HEK293 (cell line): ENCODE measurements around the gene NRIP3.

Experiments used
- CTCF ChIA-PET: fragments of 350-600 bp; formaldehyde crosslinking; extraction: SDS; loops from one replicate; lab custom pipeline; 2021; ENCODE audit warnings: antibody characterized with exemption; lab: Yijun Ruan, JAX
- POLR2A ChIA-PET: fragments of 300-600 bp; formaldehyde crosslinking; extraction: SDS; loops from one replicate; lab custom pipeline; 2020; ENCODE audit warnings: antibody characterized with exemption, inconsistent platforms; lab: Yijun Ruan, JAX
- H3K27ac ChIP-seq: fragments of 200-500 bp; sonication (Bioruptor generic); 2 replicates; pipeline ENCODE4 v1.5.1; 2014; ENCODE audit warnings: low read depth, low read length, control low read depth, inconsistent platforms; ENCODE audit errors: extremely low read depth
- H3K36me3 ChIP-seq, 2 experiments: fragments of 200-500 bp in 1 of 2; sonication (Bioruptor generic) in 1 of 2; 1 replicate in 1 of 2; 2 replicates in 1 of 2; pipeline ENCODE4 v1.5.1; 2014 to 2017; ENCODE audit warnings: inconsistent platforms in 2 of 2, low read length in 2 of 2; ENCODE audit not compliant: control insufficient read depth in 2 of 2, insufficient read depth in 1 of 2
- H3K4me1 ChIP-seq: fragments of 200-500 bp; sonication (Bioruptor generic); 2 replicates; pipeline ENCODE4 v1.5.1; 2014; ENCODE audit warnings: mild to moderate bottlenecking, low read length, inconsistent platforms; ENCODE audit not compliant: control insufficient read depth, insufficient read depth
- H3K4me3 ChIP-seq: 2 replicates; pipeline ENCODE4 v1.5.1; 2011; ENCODE audit warnings: low read depth, mild to moderate bottlenecking, control low read depth, low read length, moderate library complexity
- H3K9me3 ChIP-seq: fragments of 200-500 bp; sonication (Bioruptor generic); 2 replicates; pipeline ENCODE4 v1.5.1; 2014; ENCODE audit warnings: low read depth, low read length, inconsistent platforms; ENCODE audit not compliant: control insufficient read depth, insufficient read depth
- ELK4 ChIP-seq: IDR thresholded peaks from 2 replicates; pipeline ENCODE4 v1.6.1; 2011; ENCODE audit warnings: mild to moderate bottlenecking, low read depth, low read length, borderline replicate concordance
- KLF9 ChIP-seq: fragments of 450-650 bp; formaldehyde crosslinking; IDR thresholded peaks from 2 replicates; pipeline ENCODE4 v1.5.1; 2016; ENCODE audit warnings: missing biosample characterization, missing genetic modification characterization, low read depth
- PBX3 ChIP-seq: sonication (generic); formaldehyde crosslinking; IDR thresholded peaks from 2 replicates; pipeline ENCODE4 v1.8.1; 2022; ENCODE audit warnings: mild to moderate bottlenecking, moderate library complexity, missing genetic modification reagents
- SETDB1 ChIP-seq: IDR thresholded peaks from one replicate; pipeline ENCODE4 v1.6.1; 2017; ENCODE audit warnings: mild to moderate bottlenecking, low read length, moderate library complexity, mixed read lengths; ENCODE audit not compliant: insufficient read length
- ZBTB11 ChIP-seq: fragments of 450-650 bp; formaldehyde crosslinking; conservative IDR thresholded peaks from 2 replicates; pipeline ENCODE4 v1.5.1; 2016; ENCODE audit warnings: low read depth, missing biosample characterization, missing genetic modification characterization
- ZBTB26 ChIP-seq: fragments of 450-650 bp; formaldehyde crosslinking; optimal IDR thresholded peaks from 2 replicates; pipeline ENCODE3; 2016; ENCODE audit warnings: missing biosample characterization, mild to moderate bottlenecking, missing genetic modification characterization
- ZFP37 ChIP-seq: fragments of 450-650 bp; formaldehyde crosslinking; IDR thresholded peaks from 2 replicates; pipeline ENCODE4 v1.5.1; 2016; ENCODE audit warnings: missing biosample characterization, missing genetic modification characterization
- ZNF335 ChIP-seq: fragments of 450-650 bp; formaldehyde crosslinking; conservative IDR thresholded peaks from 2 replicates; pipeline ENCODE4 v1.5.1; 2016; ENCODE audit warnings: missing biosample characterization, missing genetic modification characterization
- ZNF341 ChIP-seq: fragments of 450-650 bp; formaldehyde crosslinking; IDR thresholded peaks from 2 replicates; pipeline ENCODE4; 2016; ENCODE audit warnings: low read depth, missing biosample characterization, missing genetic modification characterization
- ZNF391 ChIP-seq: fragments of 450-650 bp; formaldehyde crosslinking; IDR thresholded peaks from 2 replicates; pipeline ENCODE4 v1.5.1; 2016; ENCODE audit warnings: low read depth, missing biosample characterization, missing genetic modification characterization, borderline replicate concordance
- ZNF529 ChIP-seq: fragments of 450-650 bp; formaldehyde crosslinking; IDR thresholded peaks from 2 replicates; pipeline ENCODE4 v1.5.1; 2017; ENCODE audit warnings: missing genetic modification characterization, missing biosample characterization; ENCODE audit not compliant: insufficient replicate concordance
- ZNF558 ChIP-seq: fragments of 450-650 bp; formaldehyde crosslinking; IDR thresholded peaks from 2 replicates; pipeline ENCODE4 v1.5.1; 2016; ENCODE audit warnings: missing biosample characterization, missing genetic modification characterization
- ZNF621 ChIP-seq: fragments of 450-650 bp; formaldehyde crosslinking; IDR thresholded peaks from 2 replicates; pipeline ENCODE4 v1.5.1; 2017; ENCODE audit warnings: missing biosample characterization, missing genetic modification characterization
- ZNF791 ChIP-seq: fragments of 450-650 bp; formaldehyde crosslinking; IDR thresholded peaks from 2 replicates; pipeline ENCODE4 v1.5.1; 2016; ENCODE audit warnings: missing biosample characterization, missing genetic modification characterization
- ZXDB ChIP-seq: fragments of 450-650 bp; formaldehyde crosslinking; IDR thresholded peaks from 2 replicates; pipeline ENCODE4 v1.5.1; 2016; ENCODE audit warnings: missing biosample characterization, missing genetic modification characterization

NRIP3 gene

GRCh38 chr11:9003573-9004182 lies at the start of gene NRIP3:
Gene NRIP3, minus strand, starts transcription at chr11:9004001. Its CDS starts 66 bp downstream, at chr11:9003935.
- peak within 1 kb of the TSS; percentile 51 for H3K4me3 ChIP-seq

More at GRCh38 chr11:9003573-9004182, at the start of gene NRIP3:
- CTCF ChIA-PET: interaction anchor here (0.6 to 1.7 kb wide), 5 partner anchors 10 to 503 kb away, joined by 3 to 10 read pairs (median 3); no protein-coding TSS in a partner anchor
- POLR2A ChIA-PET: interaction anchor here (0.6 to 2.8 kb wide), 7 partner anchors 12 to 457 kb away, joined by 3 to 21 read pairs (median 3); partner anchors contain the start of genes TMEM9B and ZNF143
- no peak for TF ChIP-seq ZBTB11 (tag by site-specific recombination)
- TF ChIP-seq ZFP37 (tag by site-specific recombination): 0 out of 2 replicates have a peak, but pooled peaks have one; percentile 26
- TF ChIP-seq SETDB1: peak; percentile 21
- peak; percentile 49 for TF ChIP-seq ZBTB26 (tag by site-specific recombination)
- TF ChIP-seq ZNF529: no peak
- TF ChIP-seq ZNF341 (tag by site-specific recombination): peak; percentile 92; the same call in 1 of the 2 replicates
- no peak for TF ChIP-seq ELK4
- TF ChIP-seq ZNF391 (tag by site-specific recombination): no peak
- TF ChIP-seq ZNF791 (tag by site-specific recombination): no peak
- no peak for TF ChIP-seq ZNF621
- no peak for TF ChIP-seq ZNF558 (tag by site-specific recombination)
- peak; percentile 39; the same call in 1 of the 2 replicates for TF ChIP-seq ZNF335
- TF ChIP-seq ZXDB (tag by site-specific recombination): peak; percentile 35; the same call in 1 of the 2 replicates
- peak; percentile 32; the same call in 1 of the 2 replicates for TF ChIP-seq PBX3 (CRISPR knock-in tag)
- no peak for TF ChIP-seq KLF9
- no peaks in the 10 kb centered on the region for H3K4me1 ChIP-seq
- no peaks in the 10 kb centered on the region for H3K9me3 ChIP-seq
- no peak within 1 kb of the TSS; the same call in 1 of the 2 replicates for H3K27ac ChIP-seq
- H3K36me3 ChIP-seq: no peaks in the 10 kb centered on the region
